ENCODE data around the gene PLA2G4E.

The PLA2G4E gene

DNA sequence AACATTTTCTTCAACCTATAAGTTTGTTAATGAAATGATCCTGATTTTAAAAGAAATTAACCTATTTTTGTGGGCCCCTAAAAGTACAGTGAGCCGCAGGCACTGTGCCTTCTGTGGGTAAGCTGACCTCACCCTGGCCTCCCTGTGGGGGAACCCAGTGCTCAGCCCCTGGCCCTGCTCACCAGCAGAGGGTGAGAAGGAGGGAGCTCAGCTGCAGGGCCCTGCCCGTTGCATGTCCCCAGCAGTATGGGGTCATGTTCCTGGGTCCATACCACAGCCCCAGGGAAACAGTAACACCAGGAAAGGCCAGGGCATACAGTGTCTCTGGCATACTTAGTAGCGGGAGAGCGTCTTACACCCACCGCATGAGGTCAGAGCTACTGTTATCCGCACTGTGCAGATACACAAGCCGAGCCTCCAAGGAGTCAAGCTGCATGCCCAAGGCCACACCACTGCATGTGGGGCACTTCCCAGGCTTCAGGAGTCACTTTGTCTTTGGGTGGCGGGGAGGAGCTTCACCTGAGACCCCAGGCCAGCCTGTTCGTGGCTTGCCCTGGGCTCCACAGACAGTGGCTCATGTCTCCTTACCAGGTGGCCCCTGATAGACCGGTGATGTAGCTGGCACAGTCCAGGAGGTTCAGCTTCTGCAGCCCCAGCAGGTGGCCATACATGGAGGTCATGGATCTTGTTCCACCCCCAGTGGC is 25.9 kb downstream of the PLA2G4E start:
- CTCF ChIA-PET: no interaction called here
- DNase-seq (ENCODE audit: extremely low spot score): no peak
- TF ChIP-seq NFRKB (IDR thresholded peaks at IDR 0.05): no peak
- TF ChIP-seq SP1 (IDR thresholded peaks at IDR 0.05): no peak
- TF ChIP-seq, protein P1, sequence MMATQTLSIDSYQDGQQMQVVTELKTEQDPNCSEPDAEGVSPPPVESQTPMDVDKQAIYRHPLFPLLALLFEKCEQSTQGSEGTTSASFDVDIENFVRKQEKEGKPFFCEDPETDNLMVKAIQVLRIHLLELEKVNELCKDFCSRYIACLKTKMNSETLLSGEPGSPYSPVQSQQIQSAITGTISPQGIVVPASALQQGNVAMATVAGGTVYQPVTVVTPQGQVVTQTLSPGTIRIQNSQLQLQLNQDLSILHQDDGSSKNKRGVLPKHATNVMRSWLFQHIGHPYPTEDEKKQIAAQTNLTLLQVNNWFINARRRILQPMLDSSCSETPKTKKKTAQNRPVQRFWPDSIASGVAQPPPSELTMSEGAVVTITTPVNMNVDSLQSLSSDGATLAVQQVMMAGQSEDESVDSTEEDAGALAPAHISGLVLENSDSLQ (IDR thresholded peaks at IDR 0.05): no peak
- TF ChIP-seq BHLHE40 (IDR thresholded peaks at IDR 0.05; ENCODE audit: borderline replicate concordance): no peak
- TF ChIP-seq SUZ12 (IDR thresholded peaks at IDR 0.05): no peak
- TF ChIP-seq L3MBTL2 (conservative IDR thresholded peaks at IDR 0.05): no peak
- no peak for TF ChIP-seq ELF4 (IDR thresholded peaks at IDR 0.05)
- POLR2A ChIA-PET: interaction anchor here (1.8 kb wide), 1 partner anchor 22 kb away, joined by 6 read pairs; the partner anchor contains the start of gene EHD4

DNA sequence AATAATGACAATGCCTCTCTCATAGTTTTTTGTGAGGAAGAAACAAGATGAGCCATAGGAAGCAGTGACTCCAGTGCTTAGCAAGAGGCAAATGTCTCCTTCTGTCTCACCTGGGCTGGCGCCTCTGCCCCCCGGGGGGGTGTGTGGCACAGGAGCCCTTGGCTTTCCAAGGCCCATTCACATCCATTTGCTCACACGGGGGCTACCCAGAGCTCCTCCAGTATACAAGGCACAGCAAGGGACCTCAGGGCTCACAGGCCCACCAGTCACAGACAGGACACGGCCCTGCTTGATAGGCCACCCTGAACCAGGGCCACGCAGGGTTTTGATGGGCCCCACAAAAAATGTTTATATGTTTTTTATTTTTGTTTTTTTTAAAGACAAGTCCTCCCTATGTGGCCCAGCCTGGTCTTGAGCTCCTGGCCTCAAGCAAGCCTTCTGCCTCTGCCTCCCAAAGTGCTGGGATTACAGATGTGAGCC is 26.6 kb downstream of the PLA2G4E start:
- TF ChIP-seq ZNF384 (IDR thresholded peaks at IDR 0.05) (no peak), FOXM1 (IDR thresholded peaks at IDR 0.05; ENCODE audit: borderline replicate concordance) (no peak), LEF1 (IDR thresholded peaks at IDR 0.05; ENCODE audit: borderline replicate concordance) (no peak), CTBP1 (IDR thresholded peaks at IDR 0.05; ENCODE audit: borderline replicate concordance) (no peak), TARDBP (IDR thresholded peaks at IDR 0.05) (no peak), FOXA1 (IDR thresholded peaks at IDR 0.05) (no peak), ARNT (IDR thresholded peaks at IDR 0.05) (no peak), NFRKB (IDR thresholded peaks at IDR 0.05) (no peak)
- CTCF ChIA-PET: no interaction called here
- POLR2A ChIA-PET: interaction anchor here (1.8 kb wide), 1 partner anchor 22 kb away, joined by 6 read pairs; the partner anchor contains the start of gene EHD4
- no peak for DNase-seq (ENCODE audit: extremely low spot score)

DNA sequence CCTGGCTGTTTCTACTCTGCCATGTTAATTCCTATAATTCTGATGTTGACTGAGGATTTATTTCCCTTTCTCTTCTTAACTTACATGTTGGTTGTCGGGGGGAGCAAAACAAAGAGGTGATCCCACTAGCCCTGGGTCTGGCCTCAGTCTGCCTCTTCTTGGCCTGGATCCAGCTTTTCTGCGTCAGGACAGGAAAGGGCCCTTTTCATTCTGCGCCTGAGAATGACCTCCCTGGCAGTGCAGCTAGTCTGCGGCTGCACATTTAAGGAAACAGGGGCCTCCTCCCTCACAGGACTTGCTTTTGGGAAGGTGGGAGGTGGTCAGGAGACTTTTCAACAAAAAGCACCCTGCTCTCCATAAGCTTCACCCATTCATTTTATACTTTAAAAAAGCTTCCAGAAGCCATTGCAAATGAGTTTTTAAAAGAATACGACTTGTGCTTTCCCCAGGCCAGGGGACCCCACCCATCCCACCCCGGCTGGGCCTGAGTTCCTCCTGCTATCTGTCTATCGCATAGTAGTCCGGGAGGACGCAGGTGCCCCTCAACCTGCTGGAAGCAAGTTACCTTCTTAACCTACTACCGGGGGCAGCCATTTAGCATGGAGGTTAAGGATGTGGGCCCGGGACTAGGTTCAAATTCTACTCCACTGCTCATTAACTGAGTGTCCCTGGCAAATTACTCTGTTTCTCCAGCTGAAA is 27.2 kb downstream of the PLA2G4E start:
- DNase-seq (ENCODE audit: extremely low spot score): no peak
- ChIA-PET POLR2A (no interaction called here), CTCF (interaction anchor here (1.1 kb wide), 1 partner anchor 63 kb away, joined by 4 read pairs; no protein-coding TSS in a partner anchor)
- TF ChIP-seq SUZ12 (IDR thresholded peaks at IDR 0.05) (no peak), ELF4 (IDR thresholded peaks at IDR 0.05) (no peak), CTBP1 (IDR thresholded peaks at IDR 0.05; ENCODE audit: borderline replicate concordance) (no peak), L3MBTL2 (conservative IDR thresholded peaks at IDR 0.05) (no peak), ARNT (IDR thresholded peaks at IDR 0.05) (no peak), LEF1 (IDR thresholded peaks at IDR 0.05; ENCODE audit: borderline replicate concordance) (no peak)
- TF ChIP-seq, protein P1 (IDR thresholded peaks at IDR 0.05): no peak

DNA sequence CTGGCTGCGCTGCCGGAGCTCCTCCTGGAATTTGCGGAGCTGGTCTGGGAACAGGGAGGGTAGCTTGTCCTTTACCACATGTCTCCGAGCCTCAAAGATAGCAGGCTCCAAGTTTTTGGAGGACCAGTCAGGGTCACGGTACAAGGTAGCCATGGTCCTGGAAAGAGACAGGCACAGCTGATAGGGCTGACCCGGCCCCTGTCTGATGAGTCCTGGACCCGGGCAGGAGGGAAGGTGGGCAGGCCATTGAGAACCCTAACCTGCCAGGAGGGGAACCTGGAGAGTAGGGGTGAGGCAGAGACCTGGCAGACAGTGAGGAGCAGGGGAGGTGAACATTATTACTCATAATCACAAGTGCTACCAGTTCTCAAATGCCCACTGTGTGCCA is 28.0 kb downstream of the PLA2G4E start:
- POLR2A ChIA-PET: no interaction called here
- TF ChIP-seq FOXK2 (IDR thresholded peaks at IDR 0.05) (no peak), FOXM1 (IDR thresholded peaks at IDR 0.05; ENCODE audit: borderline replicate concordance) (no peak), LEF1 (IDR thresholded peaks at IDR 0.05; ENCODE audit: borderline replicate concordance) (no peak), L3MBTL2 (conservative IDR thresholded peaks at IDR 0.05) (no peak), SUZ12 (IDR thresholded peaks at IDR 0.05) (no peak), BHLHE40 (IDR thresholded peaks at IDR 0.05; ENCODE audit: borderline replicate concordance) (no peak)
- TF ChIP-seq, protein P1 (IDR thresholded peaks at IDR 0.05): no peak
- CTCF ChIA-PET: interaction anchor here (1.1 kb wide), 1 partner anchor 64 kb away, joined by 4 read pairs; no protein-coding TSS in a partner anchor
- no peak for DNase-seq (ENCODE audit: extremely low spot score)

DNA sequence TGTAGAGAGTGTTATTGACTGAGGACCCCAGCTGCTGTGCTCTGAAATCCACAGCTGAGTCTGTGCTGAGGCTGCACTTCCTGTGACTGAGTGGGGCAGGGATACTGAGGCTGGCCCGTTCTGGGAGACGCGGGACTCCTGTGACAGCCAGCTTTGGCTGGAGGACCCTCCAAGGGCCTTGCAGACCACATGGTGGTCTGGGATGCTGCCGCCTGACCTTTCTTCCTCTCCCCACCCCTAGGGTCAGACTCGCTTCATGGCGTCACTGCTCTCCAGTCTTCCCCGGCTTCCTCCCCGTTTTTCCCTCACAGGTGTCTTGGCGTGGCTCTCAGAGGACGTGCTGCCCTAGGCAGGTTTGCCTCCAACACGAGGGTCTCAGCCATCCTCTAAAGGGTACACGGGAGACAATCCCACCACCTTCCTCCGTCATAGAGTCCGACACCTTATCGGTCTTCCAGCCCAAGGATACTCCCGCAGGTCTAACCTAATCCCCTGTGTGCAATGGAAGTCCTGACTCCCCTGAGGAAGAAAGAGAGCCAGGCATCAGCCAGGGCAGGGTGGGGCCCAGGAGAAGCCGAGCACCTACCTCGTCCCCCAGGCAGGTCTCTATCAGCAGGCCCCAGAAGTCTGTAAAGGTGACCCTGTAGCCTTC is 28.6 kb downstream of the PLA2G4E start:
- ChIA-PET CTCF (interaction anchor here (1.1 kb wide), 1 partner anchor 65 kb away, joined by 4 read pairs; no protein-coding TSS in a partner anchor), POLR2A (no interaction called here)
- DNase-seq (ENCODE audit: extremely low spot score): no peak
- TF ChIP-seq, protein P1 (IDR thresholded peaks at IDR 0.05): no peak
- TF ChIP-seq L3MBTL2 (conservative IDR thresholded peaks at IDR 0.05) (no peak), FOXK2 (IDR thresholded peaks at IDR 0.05) (no peak), FOXM1 (IDR thresholded peaks at IDR 0.05; ENCODE audit: borderline replicate concordance) (no peak), ZNF384 (IDR thresholded peaks at IDR 0.05) (no peak), HDGF (IDR thresholded peaks at IDR 0.05; ENCODE audit: borderline replicate concordance) (no peak), NFRKB (IDR thresholded peaks at IDR 0.05) (no peak), CTBP1 (IDR thresholded peaks at IDR 0.05; ENCODE audit: borderline replicate concordance) (no peak), LEF1 (IDR thresholded peaks at IDR 0.05; ENCODE audit: borderline replicate concordance) (no peak), TARDBP (IDR thresholded peaks at IDR 0.05) (no peak), SP1 (IDR thresholded peaks at IDR 0.05) (no peak), BHLHE40 (IDR thresholded peaks at IDR 0.05; ENCODE audit: borderline replicate concordance) (no peak), ARNT (IDR thresholded peaks at IDR 0.05) (no peak), SUZ12 (IDR thresholded peaks at IDR 0.05) (no peak), FOXA1 (IDR thresholded peaks at IDR 0.05) (no peak), ELF4 (IDR thresholded peaks at IDR 0.05) (no peak)
